K562 (cell line): ENCODE results near the gene SLC25A11. TPM values are rescaled to one million over a fixed set of nuclear protein-coding genes. Genes with fewer than 3 reads are reported as not detected.
A peak's percentile ranks its signal among the peaks of the same experiment; 100 is the strongest.

ENCODE experiments used
- ATF1 ChIP-seq, 2 experiments: fragments of 450-650 bp in 1 of 2; IDR thresholded peaks; 2 replicates each; pipeline ENCODE4 v1.6.1; 2016; ENCODE audit warnings: missing compliant biosample characterization in 1 of 2, missing genetic modification characterization in 1 of 2
- CHD1 ChIP-seq: fragments of 200-600 bp; sonication (generic); IDR thresholded peaks from one replicate; pipeline ENCODE4 v1.6.1; 2012; ENCODE audit warnings: mild to moderate bottlenecking, moderate library complexity, low read length, inconsistent platforms
- GATAD2B ChIP-seq: fragments of 450-650 bp; IDR thresholded peaks from 2 replicates; pipeline ENCODE4 v1.6.1; 2017; ENCODE audit warnings: mild to moderate bottlenecking, borderline replicate concordance
- L3MBTL2 ChIP-seq: fragments of 450-650 bp; IDR thresholded peaks from 2 replicates; pipeline ENCODE4 v1.6.1; 2016; ENCODE audit warnings: mild to moderate bottlenecking, moderate library complexity
- PHF8 ChIP-seq: fragments of 200-600 bp; sonication (generic); IDR thresholded peaks from 2 replicates; pipeline ENCODE4 v1.6.1; 2012; ENCODE audit warnings: mixed run types, mild to moderate bottlenecking, inconsistent platforms, low read length, moderate library complexity, borderline replicate concordance
- SRF ChIP-seq, 2 experiments: fragments of 250-450, 450-650 bp in 1 of 2; sonication (Bioruptor Pico) in 1 of 2; sonication (generic) in 1 of 2; formaldehyde crosslinking; IDR thresholded peaks; 2 replicates each; pipeline versions ENCODE4 v1.5.0 to v1.5.1; 2020 to 2022; ENCODE audit warnings: mild to moderate bottlenecking in 1 of 2, missing genetic modification reagents in 1 of 2
- ZNF124 ChIP-seq: sonication (generic); formaldehyde crosslinking; IDR thresholded peaks from 2 replicates; pipeline ENCODE4 v1.8.1; 2022; ENCODE audit warnings: missing genetic modification reagents
- ZNF76 ChIP-seq: fragments of 250-450 bp; sonication (Bioruptor Pico); IDR thresholded peaks from 2 replicates; pipeline ENCODE4 v1.4.0; 2020; ENCODE audit warnings: mild to moderate bottlenecking, moderate library complexity, borderline replicate concordance
- polyA plus RNA-seq, 8 experiments: library from polyadenylated mRNA; depleted of rRNA in 4 of 8; stranded (reverse) in 5 of 8; unstranded in 3 of 8; fragments of >200 nt; fragmentation: Nextera tagmentation in 2 of 8; fragmentation: Illumina TruSeq in 1 of 8; extraction: Ambion mirVana in 2 of 8; extraction: Trizol in 1 of 8; gene quantifications; 2 replicates each; pipeline versions ENCODE4 v1.2.1 to v1.2.3, GENCODE V29; 2011 to 2014; ENCODE audit warnings: inconsistent platforms in 1 of 8, missing spikeins in 1 of 8
- total RNA-seq, 7 experiments: library from RNA; depleted of rRNA in 6 of 7; stranded (reverse); fragments of >200 nt in 6 of 7; fragmentation: Illumina TruSeq in 2 of 7; extraction: Trizol in 2 of 7; gene quantifications; 2 replicates each; pipeline versions ENCODE4 v1.2.1 to v1.2.3, GENCODE V29; 2011 to 2021; ENCODE audit warnings: low replicate concordance in 1 of 7
- TF ChIP-seq, protein P1 (sequence below), 2 experiments: IDR thresholded peaks; 2 replicates each; pipeline ENCODE4 v1.6.1; 2011; ENCODE audit warnings: borderline replicate concordance in 1 of 2, control low read depth in 1 of 2, low read depth in 1 of 2, low read length in 1 of 2, mild to moderate bottlenecking in 1 of 2, mixed read lengths in 1 of 2, moderate library complexity in 1 of 2; ENCODE audit not compliant: insufficient read depth in 1 of 2, insufficient read length in 1 of 2, poor library complexity in 1 of 2, severe bottlenecking in 1 of 2; ENCODE audit errors: extremely low read depth in 1 of 2

The SLC25A11 gene
- total and polyA plus RNA-seq, 9 of the 15 experiments (the other 6 are each of a cell fraction or from before 2014, with no cell fraction given), result 3.1 to 56.7 (median 32.9) TPM

DNA sequence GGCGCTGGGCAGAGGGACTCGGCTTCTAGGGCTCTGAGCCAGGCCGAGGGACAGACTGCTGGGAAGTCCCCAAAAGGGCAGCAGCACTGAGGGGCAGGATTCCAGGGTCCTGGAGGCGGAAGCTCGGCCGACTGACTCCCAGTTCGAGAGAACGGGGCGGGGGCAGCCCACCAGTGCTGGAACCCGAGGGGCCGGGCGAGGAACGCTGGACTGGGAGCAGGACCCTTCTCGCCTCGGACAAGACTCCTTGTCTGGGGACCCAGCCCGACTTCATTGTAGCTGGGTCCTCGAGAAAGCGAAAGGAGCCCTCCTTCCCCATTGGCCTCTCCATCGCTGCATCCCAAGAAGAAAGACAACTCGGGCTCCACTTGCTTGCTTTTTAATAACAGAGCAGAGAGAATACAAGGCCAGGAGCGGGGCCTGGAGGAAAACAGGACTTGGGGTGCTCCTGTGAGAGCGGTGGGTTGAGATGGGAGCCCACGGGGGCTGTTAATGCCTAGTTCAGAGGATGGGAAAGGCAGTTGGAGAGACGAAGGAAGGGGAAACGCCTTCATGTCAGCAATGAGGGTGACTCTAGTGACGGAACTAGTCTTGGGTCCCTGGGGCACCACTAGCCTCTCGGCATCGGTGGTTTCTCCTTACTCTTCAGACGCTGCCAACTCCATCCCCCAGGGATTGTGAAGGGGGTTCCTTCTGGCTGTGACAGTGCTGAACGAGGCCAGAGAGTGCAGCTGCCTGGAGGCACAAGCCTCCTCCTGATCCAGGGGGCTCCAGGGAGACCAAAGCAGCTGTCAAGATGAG lies 48.1 kb upstream of the SLC25A11 start (continued):
- TF ChIP-seq ZNF124 (CRISPR knock-in tag) (no peak), CHD1 (no peak), PHF8 (peak; percentile 34; the same call in 1 of the 2 replicates), L3MBTL2 (0 out of 2 replicates have a peak, but pooled peaks have one; percentile 3), ZNF76 (CRISPR knock-in tag) (no peak), ATF1 (CRISPR knock-in tag; IDR thresholded peaks at IDR 0.05) (no peak), ATF1 (tag; IDR thresholded peaks at IDR 0.05) (peak; percentile 71), SRF (CRISPR knock-in tag; IDR thresholded peaks at IDR 0.05) (0 out of 4 replicates have a peak, but pooled peaks of 1 of the 2 experiments have one; percentile 15), GATAD2B (no peak)
- TF ChIP-seq, protein P1, sequence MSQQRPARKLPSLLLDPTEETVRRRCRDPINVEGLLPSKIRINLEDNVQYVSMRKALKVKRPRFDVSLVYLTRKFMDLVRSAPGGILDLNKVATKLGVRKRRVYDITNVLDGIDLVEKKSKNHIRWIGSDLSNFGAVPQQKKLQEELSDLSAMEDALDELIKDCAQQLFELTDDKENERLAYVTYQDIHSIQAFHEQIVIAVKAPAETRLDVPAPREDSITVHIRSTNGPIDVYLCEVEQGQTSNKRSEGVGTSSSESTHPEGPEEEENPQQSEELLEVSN (IDR thresholded peaks at IDR 0.05; ENCODE audit: borderline replicate concordance in 1 of 2, extremely low read depth in 1 of 2, insufficient read depth in 1 of 2, insufficient read length in 1 of 2, low read depth in 1 of 2, low read length in 1 of 2, poor library complexity in 1 of 2, severe bottlenecking in 1 of 2), result peak in 1 of 2 experiments; percentile 8
